Endodermal cell (in vitro differentiated cells): Measurements from ENCODE around the gene TRIB2. TPM values are rescaled to one million over a fixed set of nuclear protein-coding genes. Genes with fewer than 3 reads are reported as not detected.

Experiments used
- DNase-seq: peaks from one replicate; pipeline ENCODE4 v3.0.0-alpha.2; 2017
- H3K27ac ChIP-seq: 2 replicates; pipeline ENCODE4 v1.5.1; 2013; ENCODE audit warnings: mild to moderate bottlenecking, low read depth, low read length, moderate library complexity
- H3K27me3 ChIP-seq: 2 replicates; pipeline ENCODE4 v1.6.1; 2013; ENCODE audit warnings: mild to moderate bottlenecking, low read length, moderate library complexity; ENCODE audit not compliant: insufficient read depth, control insufficient read depth, poor library complexity, severe bottlenecking
- H3K36me3 ChIP-seq: 2 replicates; pipeline ENCODE4 v1.7.0; 2013; ENCODE audit warnings: mild to moderate bottlenecking, low read length, moderate library complexity; ENCODE audit not compliant: control insufficient read depth, insufficient read depth
- H3K4me1 ChIP-seq: one replicate; pipeline ENCODE4 v1.7.0; 2013; ENCODE audit warnings: low read length; ENCODE audit not compliant: control insufficient read depth, insufficient read depth
- H3K4me3 ChIP-seq: 2 replicates; pipeline ENCODE4 v1.5.1; 2013; ENCODE audit warnings: mild to moderate bottlenecking, low read length, moderate library complexity
- H3K9ac ChIP-seq: 2 replicates; pipeline ENCODE4 v1.6.1; 2013; ENCODE audit warnings: mild to moderate bottlenecking, low read length, moderate library complexity; ENCODE audit not compliant: poor library complexity, severe bottlenecking; ENCODE audit errors: extremely low read depth
- H3K9me3 ChIP-seq: 2 replicates; pipeline ENCODE4 v1.6.1; 2013; ENCODE audit warnings: mild to moderate bottlenecking, low read length, moderate library complexity; ENCODE audit not compliant: control insufficient read depth
- H3K27ac Mint-ChIP-seq: 2 replicates; pipeline ENCODE4 v1.8.0; 2020; ENCODE audit warnings: mixed read lengths
- H3K27me3 Mint-ChIP-seq: 2 replicates; pipeline ENCODE4 v1.8.0; 2021; ENCODE audit warnings: mild to moderate bottlenecking, mixed read lengths; ENCODE audit not compliant: insufficient read depth
- H3K36me3 Mint-ChIP-seq: 2 replicates; pipeline ENCODE4 v1.8.0; 2020; ENCODE audit warnings: low read depth, mixed read lengths
- H3K4me1 Mint-ChIP-seq: 2 replicates; pipeline ENCODE4 v1.8.0; 2020; ENCODE audit warnings: mixed read lengths
- H3K4me3 Mint-ChIP-seq: 2 replicates; pipeline ENCODE4 v1.8.0; 2020; ENCODE audit warnings: mild to moderate bottlenecking, moderate library complexity, mixed read lengths
- H3K9me3 Mint-ChIP-seq: 2 replicates; pipeline ENCODE4 v1.8.0; 2020; ENCODE audit warnings: mild to moderate bottlenecking, mixed read lengths
- CTCF ChIP-seq: fragments of 200-600 bp; sonication (generic); conservative IDR thresholded peaks from 2 replicates; pipeline ENCODE4 v1.5.0; 2021; ENCODE audit warnings: antibody characterized with exemption, mild to moderate bottlenecking
- WGBS, 2 experiments: methylation state at CpG; one replicate each; pipeline versions ENCODE4 v1.1.5 to v1.1.7; 2013; ENCODE audit warnings: missing lambda C conversion rate in 2 of 2, mixed read lengths in 1 of 2; ENCODE audit not compliant: insufficient coverage in 1 of 2, insufficient read length in 1 of 2; 5-methylcytosine and 5-hydroxymethylcytosine counted together
- total RNA-seq, 2 donors: library from RNA; stranded (reverse); fragmentation: NEBNext Ultra II Directional in 1 of 2; extraction: Animal tissue kit (Norgen Biotek cat#: 25700) in 1 of 2; gene quantifications; 2 replicates in 1 of 2; 3 replicates in 1 of 2; pipeline ENCODE4 v1.2.1, GENCODE V29; 2021

TRIB2 gene
- total RNA-seq, 2 donors from 2014 or later, result 23.8 to 29.8 TPM

DNA sequence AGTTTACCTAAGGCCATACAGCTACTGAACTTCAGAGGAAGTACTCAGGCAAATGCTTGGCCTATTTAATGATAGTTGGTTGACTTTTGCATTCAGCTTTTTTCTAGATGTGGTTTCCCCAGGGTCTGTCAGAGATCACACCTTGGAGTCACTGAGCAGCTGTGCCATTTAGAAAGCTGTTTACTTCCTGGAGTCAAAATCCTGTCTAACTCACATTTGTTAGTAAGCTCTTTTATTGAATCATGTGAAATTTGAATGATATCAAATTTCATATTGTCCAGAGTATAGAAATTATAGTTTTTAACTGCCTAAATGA is 7.6 kb upstream of the TRIB2 start:
- Histone ChIP-seq H3K27me3 (no peaks in the 10 kb centered on the region), H3K4me3 (no peak overlapping the region), H3K27ac (no peak overlapping the region), H3K9ac (no peak overlapping the region), H3K9me3 (no peaks in the 10 kb centered on the region), H3K36me3 (no peaks in the 10 kb centered on the region), H3K4me1 (no peaks in the 10 kb centered on the region)
- H3K4me1 Mint-ChIP-seq, result no peaks in the 10 kb centered on the region
- H3K27ac Mint-ChIP-seq, result no peak overlapping the region
- TF ChIP-seq CTCF, result no peak
- no peaks in the 10 kb centered on the region for H3K27me3 Mint-ChIP-seq
- H3K36me3 Mint-ChIP-seq, result no peaks in the 10 kb centered on the region
- H3K9me3 Mint-ChIP-seq, result no peaks in the 10 kb centered on the region
- no peak for DNase-seq
- H3K4me3 Mint-ChIP-seq, result no peak overlapping the region

DNA sequence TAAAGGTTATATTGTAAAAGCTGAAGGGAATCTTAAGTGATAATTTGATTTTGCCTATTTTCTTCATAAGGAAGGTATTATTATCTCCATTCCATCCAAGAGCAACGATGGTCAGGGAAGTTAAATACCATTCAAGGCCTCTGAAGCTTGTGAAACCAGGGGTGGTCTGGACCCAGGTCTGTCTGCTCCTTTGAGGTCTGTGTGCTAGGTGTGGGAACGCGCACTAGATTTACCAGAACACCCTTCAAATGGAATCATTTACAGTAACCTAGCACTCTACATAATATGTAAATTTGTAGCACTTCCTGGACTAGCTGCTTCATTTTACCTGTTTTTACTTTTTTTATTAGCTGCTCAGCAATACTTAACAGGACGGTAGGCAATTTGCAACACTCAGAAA is 6.4 kb upstream of the TRIB2 start:
- Histone ChIP-seq H3K4me1 (no peaks in the 10 kb centered on the region), H3K9ac (no peak overlapping the region), H3K36me3 (no peaks in the 10 kb centered on the region), H3K27me3 (no peaks in the 10 kb centered on the region), H3K9me3 (no peaks in the 10 kb centered on the region), H3K4me3 (no peak overlapping the region), H3K27ac (no peak overlapping the region)
- TF ChIP-seq CTCF, result no peak
- H3K4me1 Mint-ChIP-seq, result peaks cover 5% of the 10 kb centered on the region
- no peak for DNase-seq
- 89 to 94% methylated on average over 3 to 4 of the region's 4 CpGs for WGBS, 2 experiments
- H3K27ac Mint-ChIP-seq, result no peak overlapping the region
- H3K4me3 Mint-ChIP-seq, result no peak overlapping the region
- peaks cover under 1% of the 10 kb centered on the region for H3K27me3 Mint-ChIP-seq
- H3K36me3 Mint-ChIP-seq, result no peaks in the 10 kb centered on the region
- H3K9me3 Mint-ChIP-seq, result no peaks in the 10 kb centered on the region

GRCh38 chr2:12711339-12711738 is 5.4 kb upstream of the TRIB2 start:
- no peaks in the 10 kb centered on the region for H3K36me3 ChIP-seq
- no peak for DNase-seq
- H3K4me1 ChIP-seq, result no peaks in the 10 kb centered on the region
- H3K9me3 ChIP-seq, result no peaks in the 10 kb centered on the region
- Mint-ChIP-seq H3K27me3 (peaks cover 2% of the 10 kb centered on the region), H3K4me3 (no peak overlapping the region), H3K36me3 (no peaks in the 10 kb centered on the region), H3K4me1 (peaks cover 11% of the 10 kb centered on the region), H3K9me3 (no peaks in the 10 kb centered on the region), H3K27ac (no peak overlapping the region)
- H3K4me3 ChIP-seq, result no peak overlapping the region
- 100% methylated on average over 1 of the region's 1 CpG; no CpG with 5 or more reads in 1 of the 2 experiments for WGBS, 2 experiments
- H3K9ac ChIP-seq, result no peak overlapping the region
- H3K27me3 ChIP-seq, result no peaks in the 10 kb centered on the region
- TF ChIP-seq CTCF, result no peak
- H3K27ac ChIP-seq, result no peak overlapping the region
